Skeletal muscle satellite cell (primary cell): ENCODE data around the gene CCDC43. TPM values are rescaled to one million over a fixed set of nuclear protein-coding genes. Genes with fewer than 3 reads are reported as not detected.
A peak's percentile ranks its signal among the peaks of the same experiment; 100 is the strongest.
"Not testable (repeated sequence)": the region's sequence is repeated elsewhere in the genome, so short reads cannot be mapped to it uniquely, and the experiment has no call there.

Source experiments
- H3K27me3 ChIP-seq: 2 replicates; pipeline ENCODE4 v1.7.0; 2013; ENCODE audit warnings: low read length; ENCODE audit not compliant: control insufficient read depth, insufficient read depth
- H3K36me3 ChIP-seq: 2 replicates; pipeline ENCODE4 v1.7.0; 2013; ENCODE audit warnings: mild to moderate bottlenecking, control low read depth, low read length; ENCODE audit not compliant: insufficient read depth
- H3K4me1 ChIP-seq: 2 replicates; pipeline ENCODE4 v1.7.0; 2013; ENCODE audit warnings: low read length; ENCODE audit not compliant: control insufficient read depth, insufficient read depth
- H3K4me2 ChIP-seq: 2 replicates; pipeline ENCODE4 v1.7.0; 2013; ENCODE audit warnings: mild to moderate bottlenecking, low read length
- H3K4me3 ChIP-seq: 2 replicates; pipeline ENCODE4 v1.7.0; 2013; ENCODE audit warnings: low read length
- H3K9ac ChIP-seq: 2 replicates; pipeline ENCODE4 v1.7.0; 2013; ENCODE audit warnings: mild to moderate bottlenecking, low read depth, low read length, moderate library complexity
- H3K9me3 ChIP-seq: replicated peaks from 2 replicates; pipeline ENCODE4 v1.7.0; 2013; ENCODE audit warnings: mild to moderate bottlenecking, control low read depth, low read length
- small RNA-seq: library from RNA; depleted of rRNA; stranded (forward); fragments of <200 nt; gene quantifications from one replicate; pipeline ENCODE3, GENCODE V24; 2012

CCDC43 gene

GRCh38 chr17:44637066-44637465 lies 52.5 kb downstream of the CCDC43 start:
- Histone ChIP-seq H3K9me3 (no peaks in the 10 kb centered on the region), H3K4me2 (no peak overlapping the region), H3K4me1 (no peaks in the 10 kb centered on the region), H3K9ac (no peak overlapping the region), H3K4me3 (no peak overlapping the region), H3K36me3 (no peaks in the 10 kb centered on the region), H3K27me3 (peaks cover 4% of the 10 kb centered on the region)

GRCh38 chr17:44636562-44636961 lies 53.0 kb downstream of the CCDC43 start:
- Histone ChIP-seq H3K4me2 (no peak overlapping the region), H3K9ac (no peak overlapping the region), H3K4me3 (no peak overlapping the region), H3K36me3 (no peaks in the 10 kb centered on the region), H3K4me1 (no peaks in the 10 kb centered on the region), H3K27me3 (peaks cover 4% of the 10 kb centered on the region), H3K9me3 (no peaks in the 10 kb centered on the region)

GRCh38 chr17:44634401-44634800 lies 55.2 kb downstream of the CCDC43 start:
- H3K4me3 ChIP-seq, H3K9ac ChIP-seq, H3K9me3 ChIP-seq, H3K4me2 ChIP-seq, H3K36me3 ChIP-seq, H3K4me1 ChIP-seq, H3K27me3 ChIP-seq: not testable (repeated sequence)

- Histone ChIP-seq H3K9ac (no peak overlapping the region), H3K4me2 (no peak overlapping the region), H3K36me3 (no peaks in the 10 kb centered on the region), H3K4me1 (no peaks in the 10 kb centered on the region), H3K27me3 (no peaks in the 10 kb centered on the region), H3K9me3 (no peaks in the 10 kb centered on the region), H3K4me3 (no peak overlapping the region)
Observed at GRCh38 chr17:44633998-44634397, 55.6 kb downstream of the CCDC43 start.

GRCh38 chr17:44630703-44631102 lies 58.9 kb downstream of the CCDC43 start:
- H3K4me2 ChIP-seq = no peak overlapping the region
- no peaks in the 10 kb centered on the region for H3K36me3 ChIP-seq
- H3K4me3 ChIP-seq = no peak overlapping the region

GRCh38 chr17:44629314-44629713 lies 60.3 kb downstream of the CCDC43 start:
- Histone ChIP-seq H3K9me3 (no peaks in the 10 kb centered on the region), H3K4me3 (no peak overlapping the region), H3K9ac (no peak overlapping the region), H3K27me3 (peaks cover 3% of the 10 kb centered on the region), H3K36me3 (no peaks in the 10 kb centered on the region), H3K4me2 (no peak overlapping the region), H3K4me1 (peaks cover 6% of the 10 kb centered on the region)

More at GRCh38 chr17:44630703-44631102, 58.9 kb downstream of the CCDC43 start:
- Histone ChIP-seq H3K9me3 (no peaks in the 10 kb centered on the region), H3K4me1 (peaks cover 6% of the 10 kb centered on the region), H3K9ac (no peak overlapping the region), H3K27me3 (no peaks in the 10 kb centered on the region)

- no peaks in the 10 kb centered on the region for H3K36me3 ChIP-seq
- peak overlapping the region; percentile 29 for H3K9ac ChIP-seq
- peaks cover 3% of the 10 kb centered on the region for H3K27me3 ChIP-seq
- H3K9me3 ChIP-seq = no peaks in the 10 kb centered on the region
- H3K4me1 ChIP-seq = peaks cover 6% of the 10 kb centered on the region
- no peak overlapping the region for H3K4me2 ChIP-seq
- no peak overlapping the region for H3K4me3 ChIP-seq
Observed at GRCh38 chr17:44628243-44629188, 61.1 kb downstream of the CCDC43 start.

- Histone ChIP-seq H3K9me3 (no peaks in the 10 kb centered on the region), H3K4me3 (no peak overlapping the region), H3K4me2 (no peak overlapping the region), H3K36me3 (no peaks in the 10 kb centered on the region), H3K9ac (peak overlapping the region; percentile 29), H3K27me3 (peaks cover 3% of the 10 kb centered on the region), H3K4me1 (peaks cover 6% of the 10 kb centered on the region)
Observed at GRCh38 chr17:44627513-44628242, 61.9 kb downstream of the CCDC43 start.

Small RNA genes lying within 50 kb of the gene (small RNA-seq; reads per million reads assigned to genes)
- gene RN7SL819P = not detected
- not detected for gene SMCO4P1
